ENCODE data around the gene ADGRD1. TPM values are rescaled to one million over a fixed set of nuclear protein-coding genes. Genes with fewer than 3 reads are reported as not detected.

The ADGRD1 gene
- total RNA-seq, 1 donor from 2014 or later: 8.4 TPM

GRCh38 chr12:131163189-131163738, 209.6 kb downstream of the ADGRD1 start:
- no peaks in the 10 kb centered on the region for H3K4me1 Mint-ChIP-seq (ENCODE audit: low read depth)
- H3K9me3 Mint-ChIP-seq: no peaks in the 10 kb centered on the region
- H3K36me3 Mint-ChIP-seq (ENCODE audit: low read depth): no peaks in the 10 kb centered on the region
- no peak for DNase-seq (ENCODE audit: low spot score)
- H3K27me3 Mint-ChIP-seq (ENCODE audit: low read depth): no peaks in the 10 kb centered on the region
- no peak overlapping the region for H3K4me3 Mint-ChIP-seq (ENCODE audit: low read depth)
- no peak overlapping the region for H3K27ac Mint-ChIP-seq
- intact Hi-C loops (cut with micrococcal nuclease): no loop called here

- Mint-ChIP-seq H3K27me3 (ENCODE audit: low read depth) (no peaks in the 10 kb centered on the region), H3K36me3 (ENCODE audit: low read depth) (no peaks in the 10 kb centered on the region), H3K4me1 (ENCODE audit: low read depth) (no peaks in the 10 kb centered on the region), H3K9me3 (no peaks in the 10 kb centered on the region), H3K4me3 (ENCODE audit: low read depth) (no peak overlapping the region), H3K27ac (no peak overlapping the region)
- intact Hi-C loops (cut with micrococcal nuclease): no loop called here
- DNase-seq (ENCODE audit: low spot score): no peak
Measured at GRCh38 chr12:131164096-131164872, 210.6 kb downstream of the ADGRD1 start.

GRCh38 chr12:131166717-131167116, 213.0 kb downstream of the ADGRD1 start:
- H3K27me3 Mint-ChIP-seq (ENCODE audit: low read depth): peaks cover 7% of the 10 kb centered on the region
- H3K9me3 Mint-ChIP-seq: no peaks in the 10 kb centered on the region
- no peaks in the 10 kb centered on the region for H3K36me3 Mint-ChIP-seq (ENCODE audit: low read depth)
- no peak overlapping the region for H3K27ac Mint-ChIP-seq
- DNase-seq (ENCODE audit: low spot score): no peak
- no peaks in the 10 kb centered on the region for H3K4me1 Mint-ChIP-seq (ENCODE audit: low read depth)
- intact Hi-C loops (cut with micrococcal nuclease): no loop called here
- H3K4me3 Mint-ChIP-seq (ENCODE audit: low read depth): no peak overlapping the region

GRCh38 chr12:131167334-131167733, 213.6 kb downstream of the ADGRD1 start:
- Mint-ChIP-seq H3K9me3 (no peaks in the 10 kb centered on the region), H3K36me3 (ENCODE audit: low read depth) (no peaks in the 10 kb centered on the region), H3K27ac (no peak overlapping the region), H3K4me3 (ENCODE audit: low read depth) (no peak overlapping the region), H3K4me1 (ENCODE audit: low read depth) (no peaks in the 10 kb centered on the region), H3K27me3 (ENCODE audit: low read depth) (peaks cover 7% of the 10 kb centered on the region)
- intact Hi-C loops (cut with micrococcal nuclease): no loop called here
- DNase-seq (ENCODE audit: low spot score): no peak

GRCh38 chr12:131171029-131171428, 217.3 kb downstream of the ADGRD1 start:
- H3K27ac Mint-ChIP-seq: no peak overlapping the region
- H3K27me3 Mint-ChIP-seq (ENCODE audit: low read depth): peaks cover 7% of the 10 kb centered on the region
- H3K4me3 Mint-ChIP-seq (ENCODE audit: low read depth): no peak overlapping the region
- intact Hi-C loops (cut with micrococcal nuclease): no loop called here
- peaks cover 11% of the 10 kb centered on the region for H3K9me3 Mint-ChIP-seq
- H3K4me1 Mint-ChIP-seq (ENCODE audit: low read depth): no peaks in the 10 kb centered on the region
- no peak for DNase-seq (ENCODE audit: low spot score)
- no peaks in the 10 kb centered on the region for H3K36me3 Mint-ChIP-seq (ENCODE audit: low read depth)

- no peaks in the 10 kb centered on the region for H3K36me3 Mint-ChIP-seq (ENCODE audit: low read depth)
- peaks cover 11% of the 10 kb centered on the region for H3K9me3 Mint-ChIP-seq
- H3K4me3 Mint-ChIP-seq (ENCODE audit: low read depth): no peak overlapping the region
- peaks cover 7% of the 10 kb centered on the region for H3K27me3 Mint-ChIP-seq (ENCODE audit: low read depth)
- intact Hi-C loops (cut with micrococcal nuclease): no loop called here
- H3K27ac Mint-ChIP-seq: no peak overlapping the region
- no peak for DNase-seq (ENCODE audit: low spot score)
- H3K4me1 Mint-ChIP-seq (ENCODE audit: low read depth): no peaks in the 10 kb centered on the region
Measured at GRCh38 chr12:131174901-131175300, 221.2 kb downstream of the ADGRD1 start.

- Mint-ChIP-seq H3K4me3 (ENCODE audit: low read depth) (no peak overlapping the region), H3K27ac (no peak overlapping the region), H3K4me1 (ENCODE audit: low read depth) (no peaks in the 10 kb centered on the region), H3K36me3 (ENCODE audit: low read depth) (no peaks in the 10 kb centered on the region), H3K9me3 (peaks cover 11% of the 10 kb centered on the region), H3K27me3 (ENCODE audit: low read depth) (peaks cover 4% of the 10 kb centered on the region)
- DNase-seq (ENCODE audit: low spot score): no peak
- intact Hi-C loops (cut with micrococcal nuclease): no loop called here
Measured at GRCh38 chr12:131176266-131176665, 222.6 kb downstream of the ADGRD1 start.

GRCh38 chr12:131176926-131177325, 223.2 kb downstream of the ADGRD1 start:
- Mint-ChIP-seq H3K4me1 (ENCODE audit: low read depth) (no peaks in the 10 kb centered on the region), H3K4me3 (ENCODE audit: low read depth) (no peak overlapping the region), H3K36me3 (ENCODE audit: low read depth) (no peaks in the 10 kb centered on the region), H3K9me3 (peaks cover 11% of the 10 kb centered on the region), H3K27me3 (ENCODE audit: low read depth) (peaks cover 2% of the 10 kb centered on the region), H3K27ac (no peak overlapping the region)
- intact Hi-C loops (cut with micrococcal nuclease): no loop called here
- DNase-seq (ENCODE audit: low spot score): no peak

- no peak overlapping the region for H3K27ac Mint-ChIP-seq
- no peak overlapping the region for H3K4me3 Mint-ChIP-seq (ENCODE audit: low read depth)
- no peaks in the 10 kb centered on the region for H3K36me3 Mint-ChIP-seq (ENCODE audit: low read depth)
- no peaks in the 10 kb centered on the region for H3K4me1 Mint-ChIP-seq (ENCODE audit: low read depth)
- intact Hi-C loops (cut with micrococcal nuclease): no loop called here
- H3K27me3 Mint-ChIP-seq (ENCODE audit: low read depth): peaks cover 2% of the 10 kb centered on the region
- no peak for DNase-seq (ENCODE audit: low spot score)
- peaks cover 11% of the 10 kb centered on the region for H3K9me3 Mint-ChIP-seq
Measured at GRCh38 chr12:131177599-131177998, 223.9 kb downstream of the ADGRD1 start.

- Mint-ChIP-seq H3K27ac (no peak overlapping the region), H3K4me3 (ENCODE audit: low read depth) (no peak overlapping the region), H3K27me3 (ENCODE audit: low read depth) (no peaks in the 10 kb centered on the region), H3K36me3 (ENCODE audit: low read depth) (no peaks in the 10 kb centered on the region), H3K9me3 (peaks cover 15% of the 10 kb centered on the region), H3K4me1 (ENCODE audit: low read depth) (no peaks in the 10 kb centered on the region)
- intact Hi-C loops (cut with micrococcal nuclease): no loop called here
- no peak for DNase-seq (ENCODE audit: low spot score)
Measured at GRCh38 chr12:131187602-131188001, 233.9 kb downstream of the ADGRD1 start.

- no peak for DNase-seq (ENCODE audit: low spot score)
- Mint-ChIP-seq H3K9me3 (peaks cover 15% of the 10 kb centered on the region), H3K36me3 (ENCODE audit: low read depth) (no peaks in the 10 kb centered on the region), H3K4me3 (ENCODE audit: low read depth) (no peak overlapping the region), H3K4me1 (ENCODE audit: low read depth) (no peaks in the 10 kb centered on the region), H3K27me3 (ENCODE audit: low read depth) (no peaks in the 10 kb centered on the region), H3K27ac (no peak overlapping the region)
- intact Hi-C loops (cut with micrococcal nuclease): no loop called here
Measured at GRCh38 chr12:131188131-131189050, 234.7 kb downstream of the ADGRD1 start.

GRCh38 chr12:131189781-131190180, 236.1 kb downstream of the ADGRD1 start:
- intact Hi-C loops (cut with micrococcal nuclease): no loop called here
- no peak for DNase-seq (ENCODE audit: low spot score)
- peaks cover 15% of the 10 kb centered on the region for H3K9me3 Mint-ChIP-seq

GRCh38 chr12:131190965-131191364, 237.3 kb downstream of the ADGRD1 start:
- Mint-ChIP-seq H3K4me3 (ENCODE audit: low read depth) (no peak overlapping the region), H3K4me1 (ENCODE audit: low read depth) (no peaks in the 10 kb centered on the region), H3K9me3 (peaks cover 6% of the 10 kb centered on the region), H3K27me3 (ENCODE audit: low read depth) (no peaks in the 10 kb centered on the region), H3K36me3 (ENCODE audit: low read depth) (no peaks in the 10 kb centered on the region), H3K27ac (no peak overlapping the region)
- DNase-seq (ENCODE audit: low spot score): no peak
- intact Hi-C loops (cut with micrococcal nuclease): no loop called here

More at GRCh38 chr12:131189781-131190180, 236.1 kb downstream of the ADGRD1 start:
- Mint-ChIP-seq H3K27me3 (ENCODE audit: low read depth) (no peaks in the 10 kb centered on the region), H3K36me3 (ENCODE audit: low read depth) (no peaks in the 10 kb centered on the region), H3K4me1 (ENCODE audit: low read depth) (no peaks in the 10 kb centered on the region), H3K4me3 (ENCODE audit: low read depth) (no peak overlapping the region), H3K27ac (no peak overlapping the region)
